IPS DF 4.7 (cell line): ENCODE data around the gene LYVE1.
A peak's percentile ranks its signal among the peaks of the same experiment; 100 is the strongest.

Experiments
- DNase-seq: peaks from one replicate; pipeline ENCODE4 v3.0.0-alpha.2; 2013; ENCODE audit warnings: low spot score; ENCODE audit errors: extremely low read depth

LYVE1 gene

DNA sequence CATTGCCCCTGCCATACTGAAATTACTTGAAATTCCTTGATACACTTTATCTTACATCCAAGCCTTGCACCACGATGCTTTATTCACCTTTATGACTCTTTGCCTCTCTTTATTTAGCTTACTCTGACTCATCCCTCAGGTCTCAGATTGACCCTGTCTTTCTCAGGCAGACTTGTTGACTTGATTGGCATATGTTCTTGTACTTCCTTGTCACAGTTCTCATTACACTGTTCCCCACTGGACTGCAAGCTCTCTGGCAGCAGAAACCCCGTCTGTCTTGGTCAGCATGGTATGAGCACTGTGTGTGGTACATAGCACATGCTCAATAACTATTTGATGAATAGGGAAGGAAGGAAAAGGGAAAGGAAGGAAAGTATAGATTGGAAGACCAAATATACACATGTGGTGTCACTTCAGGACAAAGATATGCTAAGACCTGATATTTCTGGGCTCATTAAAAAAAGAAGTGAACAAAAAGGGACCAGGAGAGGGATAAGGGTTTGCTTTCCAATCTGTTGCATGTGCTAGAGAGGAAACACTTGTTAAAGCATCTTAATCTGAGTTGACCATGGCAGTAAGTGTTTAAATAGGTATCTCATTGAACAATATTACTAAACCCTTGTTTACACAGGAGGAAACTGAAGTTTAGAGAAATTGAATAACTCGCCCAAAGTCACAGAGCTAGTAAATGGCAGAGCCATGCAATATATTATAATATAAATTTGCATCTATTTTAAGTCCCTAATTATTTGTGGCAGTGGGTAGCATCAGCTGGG, 7.2 kb downstream of the LYVE1 start:
- no peak for DNase-seq

DNA sequence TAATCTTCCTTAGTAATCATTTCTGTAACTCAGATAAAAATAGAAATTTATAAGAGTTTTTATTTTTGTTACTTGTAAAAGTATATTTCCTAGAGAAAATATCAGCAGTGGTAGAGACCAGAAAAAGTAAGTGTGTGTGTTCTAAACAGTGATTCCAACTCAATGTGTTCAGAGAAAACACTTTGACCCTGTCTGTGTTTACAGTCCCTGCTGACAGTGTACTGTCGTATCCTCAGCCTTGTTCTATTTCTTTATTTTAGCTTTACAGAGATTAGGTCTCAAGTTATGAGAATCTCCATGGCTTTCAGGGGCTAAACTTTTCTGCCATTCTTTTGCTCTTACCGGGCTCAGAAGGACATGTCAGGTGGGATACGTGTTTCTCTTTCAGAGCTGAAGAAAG, 10.2 kb downstream of the LYVE1 start:
- no peak for DNase-seq

GRCh38 chr11:10556590-10556989, 11.9 kb downstream of the LYVE1 start:
- DNase-seq, result no peak

- DNase-seq, result no peak
Measured at GRCh38 chr11:10551845-10552352, 16.6 kb downstream of the LYVE1 start.

DNA sequence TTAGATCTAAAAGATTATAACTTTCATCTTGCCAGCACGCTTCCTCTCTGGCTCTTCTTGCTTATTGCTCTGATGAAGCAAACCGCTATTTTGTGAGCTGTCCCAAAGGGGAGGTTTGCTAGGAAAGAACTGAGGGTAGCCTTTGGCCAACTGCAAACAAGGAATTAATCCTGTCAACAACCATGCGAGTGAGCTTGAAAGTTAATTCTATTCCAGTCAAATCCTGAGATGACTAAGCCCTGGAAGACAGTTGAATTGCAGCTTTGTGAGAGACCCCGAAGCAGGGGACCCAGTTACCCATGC, 17.2 kb downstream of the LYVE1 start:
- DNase-seq, result no peak

GRCh38 chr11:10550503-10551289, 17.8 kb downstream of the LYVE1 start:
- DNase-seq, result no peak

DNA sequence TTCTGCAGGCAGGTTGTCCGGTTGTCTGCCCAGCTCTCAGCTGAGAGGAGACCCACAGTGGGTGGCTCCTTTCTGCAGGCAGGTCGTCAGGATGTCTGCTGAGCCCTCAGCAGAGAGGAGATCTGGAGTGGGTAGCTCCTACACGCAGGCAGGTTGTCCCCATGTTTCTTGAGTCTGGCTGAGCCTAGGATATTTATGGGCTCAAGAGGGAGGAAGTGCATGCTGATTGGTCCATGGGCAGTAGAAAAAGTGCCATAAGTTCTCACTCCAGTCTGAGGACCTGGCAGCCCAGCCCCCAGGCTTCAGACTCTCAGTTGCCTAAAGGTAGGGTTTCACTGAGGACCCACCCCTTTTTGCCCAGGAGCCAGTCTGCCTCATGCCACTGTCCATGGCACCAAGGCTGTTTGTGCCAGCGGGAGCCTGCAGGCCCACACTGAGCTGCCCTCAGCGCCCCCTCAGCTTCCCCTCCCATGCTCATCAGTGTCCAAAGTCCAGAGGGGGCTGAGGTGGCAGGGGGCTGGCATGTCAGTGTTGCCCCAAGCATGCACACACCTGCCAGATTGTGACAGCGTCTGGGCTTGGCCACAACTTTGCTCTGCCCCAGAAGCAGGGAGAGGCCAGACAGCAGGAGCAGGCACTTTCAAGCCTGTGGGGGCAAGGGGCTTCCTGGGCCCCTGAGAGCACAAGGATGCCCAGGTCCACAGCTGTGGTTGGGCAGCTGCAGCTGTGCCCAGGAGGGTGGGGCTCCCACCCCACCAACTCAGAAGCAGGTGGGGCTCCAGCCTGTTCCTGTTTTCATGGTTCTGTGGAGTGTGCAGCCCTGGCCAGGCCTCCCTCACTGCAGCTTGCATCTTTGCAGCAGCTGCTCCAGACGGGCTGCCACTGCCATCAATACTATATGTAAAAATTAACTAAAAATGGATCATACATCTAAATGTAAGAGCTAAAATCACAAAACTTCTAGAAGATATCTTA, 23.7 kb downstream of the LYVE1 start:
- no peak for DNase-seq

DNA sequence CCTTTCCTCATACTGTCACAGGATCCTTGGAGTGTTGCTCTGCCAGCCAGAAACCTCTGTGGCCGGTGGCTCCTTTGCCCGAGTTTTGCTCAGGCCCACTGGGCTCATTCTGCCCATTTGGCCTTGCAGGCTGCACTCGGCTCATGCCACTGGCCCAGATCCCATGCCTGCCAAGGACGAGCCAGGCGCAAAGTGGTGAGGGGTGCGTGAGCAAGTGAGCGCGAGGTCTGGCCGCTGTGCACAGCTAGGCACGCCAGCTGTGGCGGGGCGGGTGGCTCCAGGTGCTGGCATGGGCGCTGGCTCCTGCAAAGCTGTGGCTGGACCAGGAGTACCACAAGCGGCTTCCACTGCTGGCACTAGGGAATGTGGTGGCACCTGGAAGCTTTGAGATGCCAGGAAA, 24.7 kb downstream of the LYVE1 start:
- no peak for DNase-seq

DNA sequence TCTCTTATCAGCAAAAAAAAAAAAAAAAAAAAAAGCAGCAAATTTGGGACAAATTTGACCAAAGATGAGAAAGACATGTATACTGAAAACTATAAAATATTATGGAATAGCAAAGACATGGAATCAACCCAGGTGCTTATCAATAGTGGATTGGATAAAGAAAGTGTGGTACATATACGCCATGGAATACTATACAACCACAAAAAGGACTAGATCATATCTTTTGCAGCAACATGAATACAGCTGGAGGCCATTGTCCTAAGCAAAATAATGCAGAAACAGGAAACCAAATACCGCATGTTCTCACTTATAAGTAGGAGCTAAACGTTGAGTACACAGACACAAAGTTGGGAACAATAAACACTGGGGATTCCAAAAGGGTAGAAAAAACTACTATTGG, 25.7 kb downstream of the LYVE1 start:
- DNase-seq, result no peak

DNA sequence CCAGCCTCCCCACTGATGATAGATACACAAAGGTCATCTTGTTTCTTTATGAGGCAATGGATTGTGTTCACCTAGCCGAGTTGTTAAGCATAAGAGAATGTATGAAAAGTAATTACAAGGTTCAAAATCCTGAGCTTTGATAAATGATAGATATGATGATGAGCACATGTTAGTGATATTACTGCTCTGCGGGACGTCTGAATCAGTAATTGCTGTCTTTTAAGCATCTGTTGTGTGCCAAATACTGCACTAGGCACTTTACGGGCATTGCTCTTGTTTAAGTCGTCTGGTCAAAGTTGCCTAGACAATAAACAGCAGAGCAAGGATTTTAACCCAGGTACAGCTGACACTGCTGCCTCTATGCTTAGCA, 26.9 kb downstream of the LYVE1 start:
- DNase-seq, result no peak

DNA sequence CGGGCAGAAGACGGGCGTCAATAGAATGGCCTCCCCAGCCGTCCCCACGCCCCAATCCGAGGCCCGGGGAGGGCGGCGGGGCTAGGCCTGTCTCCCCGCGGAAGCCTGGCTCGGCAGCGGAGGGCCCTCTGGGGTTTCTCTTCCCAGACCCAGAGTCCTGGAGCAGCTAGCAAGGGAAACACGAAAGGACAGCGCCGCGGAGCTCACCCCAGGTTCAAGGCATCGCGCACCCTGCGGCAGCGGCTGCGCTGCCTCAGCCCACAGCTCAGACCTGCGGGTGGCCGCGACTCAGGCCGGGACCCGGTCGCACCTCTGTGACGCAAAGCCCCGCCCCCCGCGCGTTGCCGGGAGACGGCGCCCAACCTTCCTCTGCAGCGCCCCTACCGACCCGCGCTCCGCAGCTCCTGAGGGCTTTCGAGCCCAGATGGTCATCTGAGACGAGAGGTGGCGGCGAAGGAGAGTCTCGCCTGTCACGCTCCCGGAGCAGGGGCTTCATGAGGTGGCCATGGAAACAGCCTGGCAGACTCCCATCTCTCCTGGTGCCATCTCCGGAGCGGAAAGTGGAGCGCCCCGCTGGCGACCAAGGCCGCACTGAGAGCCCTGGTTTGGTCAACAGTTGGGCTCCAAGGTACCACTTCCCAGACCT, 27.4 kb downstream of the LYVE1 start, which contains the start of gene RNF141:
TSS of gene RNF141 (minus strand) at position 273 of the 646 bp plus-strand sequence. CDS start 7,029 bp downstream, outside the sequence.
- DNase-seq, result peak; percentile 41

GRCh38 chr11:10540546-10540914, 27.9 kb downstream of the LYVE1 start:
- DNase-seq, result no peak

DNA sequence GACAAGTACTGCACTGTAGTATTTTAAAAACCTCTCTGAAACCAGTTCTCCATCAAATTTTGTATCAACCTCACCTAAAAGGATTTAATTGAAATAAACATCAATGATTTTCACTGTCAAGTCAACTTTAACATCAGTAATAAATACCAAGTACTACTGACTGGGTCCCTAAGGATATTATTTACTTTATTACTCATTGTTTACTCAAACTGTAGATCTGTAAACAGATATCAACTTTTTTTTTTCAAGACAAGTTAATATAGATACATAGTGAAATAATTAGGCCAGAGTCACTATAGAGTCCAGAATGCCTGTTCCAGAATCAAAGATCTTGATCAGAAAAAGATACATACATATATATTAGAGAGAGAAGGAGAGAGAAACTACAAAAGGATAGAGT, 29.1 kb downstream of the LYVE1 start:
- DNase-seq, result no peak

DNA sequence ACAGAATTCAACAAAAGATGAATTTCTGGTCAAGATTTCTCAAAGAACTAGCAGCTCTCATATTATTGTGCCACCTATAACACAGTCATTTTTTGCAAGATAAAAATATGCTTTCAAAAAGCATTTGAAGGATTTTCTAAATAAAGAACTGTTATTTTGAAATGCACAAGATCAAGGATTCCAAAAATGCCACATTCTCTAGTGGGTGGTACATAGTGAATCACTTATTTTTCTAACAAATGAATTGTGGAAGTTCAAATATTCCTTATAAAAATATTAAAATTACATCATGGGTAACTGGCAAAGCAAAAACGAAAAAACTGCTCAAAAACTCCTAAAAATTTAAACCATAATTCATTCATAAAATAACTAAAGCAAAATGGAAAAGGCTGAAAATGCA, 29.5 kb downstream of the LYVE1 start:
- no peak for DNase-seq

DNA sequence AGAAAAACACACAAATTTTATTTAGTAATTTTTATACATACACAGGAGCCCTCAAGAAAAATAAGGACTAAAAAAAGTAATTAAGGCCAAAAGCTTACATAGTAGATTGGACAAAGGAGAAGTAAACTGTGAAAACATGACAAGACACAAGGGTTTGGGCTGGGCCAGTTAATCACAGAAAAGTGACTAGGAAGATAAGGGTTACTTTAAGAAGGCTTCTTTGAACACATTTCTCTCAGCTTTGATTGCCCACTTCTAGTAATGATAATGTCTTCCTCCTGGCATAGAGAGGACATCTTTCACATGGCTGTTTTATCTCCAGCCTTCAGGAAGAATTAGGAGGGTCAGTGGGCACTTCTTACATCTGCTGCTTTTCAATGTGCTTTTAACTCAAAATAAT, 30.9 kb downstream of the LYVE1 start:
- DNase-seq, result no peak

DNA sequence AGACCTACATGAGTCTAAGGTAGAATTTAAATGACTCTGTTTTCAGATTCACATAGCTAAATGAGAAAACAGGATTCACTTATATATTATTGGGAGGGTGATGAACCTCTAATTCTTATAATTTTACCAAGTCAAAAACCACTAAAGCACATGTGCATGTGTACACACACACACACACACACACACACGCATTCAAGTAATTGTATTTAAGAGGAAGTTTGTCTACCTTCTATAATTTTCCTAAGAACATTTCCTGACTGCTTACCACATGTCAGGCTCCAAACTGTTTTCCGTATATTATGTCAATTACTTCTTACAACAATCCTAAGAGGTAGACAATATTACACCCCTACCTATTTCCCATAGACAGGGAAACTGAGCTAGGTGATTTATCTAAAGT, 34.1 kb downstream of the LYVE1 start:
- no peak for DNase-seq

- no peak for DNase-seq
Measured at GRCh38 chr11:10533323-10533722, 35.1 kb downstream of the LYVE1 start.

DNA sequence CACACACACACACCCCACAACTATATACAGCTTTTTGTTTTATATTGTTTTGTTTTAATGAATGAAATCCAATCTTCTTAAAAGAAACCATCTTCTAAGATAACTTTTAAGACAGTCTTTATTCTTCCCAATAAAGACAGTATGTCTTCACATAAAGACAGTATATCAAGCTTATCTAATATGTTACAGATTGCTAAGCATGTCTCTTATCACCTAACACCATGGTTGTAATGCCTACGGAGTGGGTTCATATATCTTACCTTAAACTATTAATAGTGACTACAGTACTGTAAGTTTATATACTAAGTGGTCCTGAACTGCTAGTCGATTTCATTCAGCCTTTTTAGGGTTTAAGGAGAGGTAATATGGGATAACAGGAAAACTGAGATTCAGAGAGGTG, 35.9 kb downstream of the LYVE1 start:
- DNase-seq, result no peak

DNA sequence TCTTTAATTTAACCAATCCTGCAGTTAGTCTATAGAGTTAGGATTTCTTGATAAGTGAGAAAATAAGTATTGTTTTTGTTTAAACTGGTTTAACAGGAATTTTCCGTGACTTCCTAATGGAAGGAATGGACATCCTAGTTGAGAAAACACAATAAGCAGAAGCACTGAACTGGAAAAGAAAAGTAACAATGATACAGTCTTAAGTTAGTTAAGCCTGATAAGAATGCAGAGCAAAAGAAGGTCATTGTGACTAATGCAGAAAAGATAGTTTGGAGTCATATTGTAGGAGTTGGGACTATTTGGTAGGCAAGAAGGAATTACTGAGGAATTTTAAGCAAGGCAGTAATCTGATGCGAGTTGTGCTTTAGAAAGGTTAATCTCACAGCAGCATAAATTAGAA, 39.2 kb downstream of the LYVE1 start:
- DNase-seq, result no peak

DNA sequence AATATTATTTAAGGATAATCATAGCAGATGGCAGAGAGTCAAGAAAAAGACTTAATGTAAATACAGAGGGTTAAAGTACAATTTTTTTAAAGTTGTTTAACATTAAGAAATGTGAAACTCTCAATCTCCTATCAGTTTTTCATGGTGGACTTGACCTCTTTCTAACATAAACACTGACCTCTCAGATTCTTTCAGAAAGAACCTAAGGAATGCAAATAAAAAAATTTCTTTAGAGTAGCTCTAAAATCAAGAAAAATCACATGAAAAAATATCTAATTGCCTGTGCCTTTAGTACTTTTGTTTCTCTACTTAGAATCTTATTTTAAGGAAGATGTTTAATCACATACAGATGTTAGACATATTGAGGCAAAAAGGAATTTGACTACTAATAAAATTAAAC, 40.3 kb downstream of the LYVE1 start:
- DNase-seq, result no peak
